GM23248 (cell line): ENCODE data around the gene MRPL10. TPM values are rescaled to one million over a fixed set of nuclear protein-coding genes. Genes with fewer than 3 reads are reported as not detected.

Experiments used
- DNase-seq: peaks from one replicate; pipeline ENCODE4 v3.0.0-alpha.2; 2015
- H2AFZ ChIP-seq: fragments of 200-600 bp; sonication (generic); 2 replicates; pipeline ENCODE4 v1.6.1; 2016; ENCODE audit warnings: antibody characterized with exemption
- H3F3A ChIP-seq: fragments of 200-600 bp; sonication (generic); 2 replicates; pipeline ENCODE4 v1.6.1; 2016; ENCODE audit warnings: mild to moderate bottlenecking, antibody characterized with exemption, mixed run types; ENCODE audit not compliant: insufficient read depth
- H3K27ac ChIP-seq: fragments of 200-600 bp; sonication (generic); 2 replicates; pipeline ENCODE4 v1.5.1; 2016; ENCODE audit warnings: mild to moderate bottlenecking
- H3K27me3 ChIP-seq: fragments of 200-600 bp; sonication (generic); replicated peaks from 2 replicates; pipeline ENCODE4 v1.6.1; 2016; ENCODE audit warnings: mild to moderate bottlenecking; ENCODE audit not compliant: insufficient read depth
- H3K36me3 ChIP-seq: fragments of 200-600 bp; sonication (generic); 2 replicates; pipeline ENCODE4 v1.6.1; 2016; ENCODE audit warnings: low read depth, mild to moderate bottlenecking
- H3K4me1 ChIP-seq: fragments of 200-600 bp; sonication (generic); 2 replicates; pipeline ENCODE4 v1.6.1; 2016; ENCODE audit warnings: mild to moderate bottlenecking; ENCODE audit not compliant: insufficient read depth
- H3K4me2 ChIP-seq: fragments of 200-600 bp; sonication (generic); one replicate; pipeline ENCODE4 v1.6.1; 2016; ENCODE audit warnings: mild to moderate bottlenecking; ENCODE audit not compliant: unreplicated experiment
- H3K4me3 ChIP-seq: fragments of 200-600 bp; sonication (generic); 2 replicates; pipeline ENCODE4 v1.5.1; 2016; ENCODE audit warnings: mild to moderate bottlenecking
- H3K79me2 ChIP-seq: fragments of 200-600 bp; sonication (generic); 2 replicates; pipeline ENCODE4 v1.6.1; 2016; ENCODE audit warnings: mild to moderate bottlenecking; ENCODE audit not compliant: insufficient read depth
- H3K9ac ChIP-seq: fragments of 200-600 bp; sonication (generic); 2 replicates; pipeline ENCODE4 v1.6.1; 2016; ENCODE audit warnings: mild to moderate bottlenecking
- H3K9me2 ChIP-seq: fragments of 200-600 bp; sonication (generic); 2 replicates; pipeline ENCODE4 v1.6.1; 2016; ENCODE audit warnings: mixed run types, mild to moderate bottlenecking, moderate library complexity; ENCODE audit not compliant: insufficient read depth
- H3K9me3 ChIP-seq: fragments of 200-600 bp; sonication (generic); one replicate; pipeline ENCODE4 v1.6.1; 2017; ENCODE audit warnings: low read depth
- H4K20me1 ChIP-seq: fragments of 200-600 bp; sonication (generic); 2 replicates; pipeline ENCODE4 v1.6.0; 2016; ENCODE audit not compliant: insufficient read depth
- EZH2 ChIP-seq: fragments of 200-600 bp; sonication (generic); IDR thresholded peaks from 2 replicates; pipeline ENCODE4 v1.6.1; 2018; ENCODE audit warnings: antibody characterized with exemption, mild to moderate bottlenecking; ENCODE audit not compliant: insufficient read depth, poor library complexity, severe bottlenecking
- EZH2phosphoT487 ChIP-seq: fragments of 200-600 bp; sonication (generic); IDR thresholded peaks from 2 replicates; pipeline ENCODE4 v1.6.1; 2018; ENCODE audit warnings: antibody characterized with exemption, moderate library complexity, mild to moderate bottlenecking, low read depth; ENCODE audit not compliant: insufficient read depth
- WGBS, 2 experiments: methylation state at CpG; one replicate each; pipeline ENCODE4 v1.1.6; 2015 to 2017; ENCODE audit warnings: low lambda C conversion rate in 2 of 2, low coverage in 1 of 2; ENCODE audit errors: missing lambda C conversion rate in 2 of 2; 5-methylcytosine and 5-hydroxymethylcytosine counted together
- in situ Hi-C: fragments of 300-500 bp; cut with MboI; formaldehyde crosslinking; loops from 2 replicates; pipeline ENCODE4 v1.15.0; 2020
- polyA plus RNA-seq: library from polyadenylated mRNA; unstranded; fragments of >200 nt; fragmentation: Nextera tagmentation; extraction: Ambion mirVana; gene quantifications from 2 replicates; pipeline ENCODE4 v1.2.1, GENCODE V29; 2016
- total RNA-seq: library from RNA; depleted of rRNA; stranded (reverse); fragments of >200 nt; shearing (Covaris generic); gene quantifications from 2 replicates; pipeline ENCODE4 v1.2.3, GENCODE V29; 2014

Gene MRPL10
- total and polyA plus RNA-seq, 2 experiments from 2014 or later = 30.6 to 37.3 TPM

DNA sequence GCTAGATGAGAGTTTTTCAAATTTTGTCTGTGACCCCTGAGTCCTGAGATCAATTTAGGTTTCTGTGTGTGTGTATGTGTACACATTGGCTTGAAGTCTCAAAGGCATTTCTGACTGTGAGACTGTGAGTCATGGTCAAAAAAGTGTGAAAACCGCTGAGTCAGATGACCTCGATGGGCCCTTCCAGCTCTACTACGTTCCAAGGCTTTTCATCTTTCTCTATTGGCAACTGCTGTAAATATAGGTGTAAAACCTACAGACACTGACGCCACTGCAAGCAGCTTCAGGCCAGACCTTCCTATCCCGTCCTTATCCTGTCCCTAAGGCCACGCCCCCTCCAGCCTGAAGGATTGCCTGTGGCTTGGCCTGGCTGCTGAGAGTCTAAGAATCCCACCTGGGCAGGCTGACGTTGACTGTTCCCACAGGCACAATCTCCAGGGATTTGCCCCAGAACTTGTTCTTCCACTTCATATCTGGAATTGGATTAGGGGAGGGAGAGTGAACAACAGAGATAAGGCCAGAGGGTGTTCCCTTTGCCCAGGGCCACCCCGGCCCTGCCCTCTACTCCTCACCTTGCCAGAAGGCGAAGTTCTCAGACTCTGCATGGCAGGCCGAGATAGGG, 21.0 kb downstream of the MRPL10 start:
- H3F3A ChIP-seq = peaks cover 14% of the 10 kb centered on the region; the same call in 1 of the 2 replicates
- H3K9me3 ChIP-seq = no peaks in the 10 kb centered on the region
- H3K27me3 ChIP-seq = no peaks in the 10 kb centered on the region
- peak overlapping the region; percentile 7 for H3K4me2 ChIP-seq
- peaks cover 10% of the 10 kb centered on the region for H3K4me1 ChIP-seq
- TF ChIP-seq EZH2phosphoT487 (no peak), EZH2 (no peak)
- H3K27ac ChIP-seq = peak overlapping the region; percentile 41
- in situ Hi-C loops = no loop called here
- peak overlapping the region; percentile 18; the same call in 1 of the 2 replicates for H3K9ac ChIP-seq
- no peaks in the 10 kb centered on the region for H3K9me2 ChIP-seq
- DNase-seq = peak; percentile 94
- no peak overlapping the region for H3K4me3 ChIP-seq
- no peaks in the 10 kb centered on the region for H3K79me2 ChIP-seq
- no peak overlapping the region for H2AFZ ChIP-seq
- WGBS, 2 experiments = 43% methylated on average over 10 of the region's 10 CpGs
- no peaks in the 10 kb centered on the region for H4K20me1 ChIP-seq
- H3K36me3 ChIP-seq = no peaks in the 10 kb centered on the region

DNA sequence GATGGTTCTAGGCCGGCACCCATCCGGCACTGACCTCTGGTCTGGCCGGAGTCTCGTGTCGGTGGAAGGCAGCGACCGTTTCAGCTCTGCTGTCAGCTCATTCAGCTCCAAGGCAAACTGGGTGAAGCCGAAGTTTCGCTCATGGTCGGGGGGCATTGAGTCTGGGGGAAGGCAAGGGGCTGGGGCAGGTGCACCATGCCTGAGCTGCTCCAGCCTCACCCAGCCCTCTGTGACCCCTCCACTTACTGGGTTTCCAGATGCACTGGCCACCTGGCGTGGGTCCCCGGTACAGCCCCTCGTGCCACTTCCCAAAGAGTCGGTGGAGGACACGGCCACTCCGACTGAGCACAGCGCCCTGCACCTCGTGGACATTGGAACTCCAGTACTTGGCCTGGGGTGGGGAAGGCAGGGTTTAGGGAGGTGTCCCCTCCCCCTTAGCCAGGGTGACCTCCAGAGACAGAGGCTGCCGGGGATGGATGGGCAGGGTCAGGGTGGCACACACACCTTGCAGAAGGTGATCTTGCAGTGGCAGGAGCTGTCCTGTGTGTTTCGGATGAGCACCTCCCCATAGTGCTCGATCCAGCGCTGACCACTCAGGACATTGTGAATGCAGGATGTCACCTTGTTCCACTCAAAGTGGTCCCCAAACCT, 22.4 kb downstream of the MRPL10 start:
- Histone ChIP-seq H2AFZ (no peak overlapping the region), H3K36me3 (no peaks in the 10 kb centered on the region), H3K4me3 (no peak overlapping the region), H3K9ac (no peak overlapping the region), H3K4me1 (peaks cover 10% of the 10 kb centered on the region), H3K27ac (no peak overlapping the region), H3K4me2 (no peak overlapping the region), H3K9me2 (no peaks in the 10 kb centered on the region), H4K20me1 (no peaks in the 10 kb centered on the region), H3K9me3 (no peaks in the 10 kb centered on the region), H3K27me3 (no peaks in the 10 kb centered on the region; the same call in 1 of the 2 replicates), H3F3A (peaks cover 14% of the 10 kb centered on the region; the same call in 1 of the 2 replicates), H3K79me2 (no peaks in the 10 kb centered on the region)
- in situ Hi-C loops = no loop called here
- 96 to 97% methylated on average over 17 to 22 of the region's 22 CpGs for WGBS, 2 experiments
- no peak for DNase-seq
- TF ChIP-seq EZH2phosphoT487 (no peak), EZH2 (no peak)

DNA sequence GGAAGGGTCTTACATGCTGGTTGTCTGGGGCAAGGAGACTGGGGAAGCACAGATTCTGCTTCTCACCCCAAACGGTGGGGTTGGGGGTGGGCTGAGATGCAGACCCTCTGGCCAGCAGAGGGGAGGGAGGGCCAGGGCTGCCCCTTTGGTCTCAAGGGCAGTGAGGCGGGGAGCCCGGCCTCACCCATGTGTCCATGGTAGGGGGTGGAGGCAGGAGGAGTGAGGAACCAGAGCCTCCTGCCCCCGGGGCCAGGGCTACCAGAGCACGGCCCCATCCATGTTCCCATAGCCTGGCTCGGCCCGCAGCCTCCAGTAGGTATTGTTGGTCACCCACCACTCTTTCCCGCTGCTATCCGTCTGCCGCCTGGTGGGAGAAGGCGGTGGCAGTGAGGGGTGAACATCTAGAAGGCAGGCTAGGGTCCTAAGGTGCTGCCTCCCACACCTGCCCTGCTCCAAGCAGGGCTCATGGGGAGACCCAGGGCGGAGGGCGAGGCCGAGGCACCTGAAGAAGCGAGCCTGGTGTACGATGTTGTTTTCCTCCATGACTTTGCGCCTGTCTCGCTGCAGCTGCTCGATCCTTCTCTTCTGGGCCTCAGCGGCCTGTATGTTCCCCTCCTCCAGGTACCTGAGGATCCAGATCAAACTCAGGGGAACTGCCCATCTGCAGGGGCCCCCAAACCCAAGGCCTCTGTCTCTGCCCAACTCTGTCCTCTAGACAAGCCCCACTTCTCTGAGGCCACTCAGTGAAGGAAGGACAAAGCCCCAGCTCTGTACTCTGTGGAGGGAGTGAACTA, 23.1 kb downstream of the MRPL10 start:
- Histone ChIP-seq H3K9me3 (no peaks in the 10 kb centered on the region), H3K9me2 (no peaks in the 10 kb centered on the region), H4K20me1 (no peaks in the 10 kb centered on the region), H3K4me3 (no peak overlapping the region), H3K36me3 (no peaks in the 10 kb centered on the region), H3K9ac (no peak overlapping the region), H3K79me2 (no peaks in the 10 kb centered on the region), H3K27me3 (no peaks in the 10 kb centered on the region; the same call in 1 of the 2 replicates), H3K4me1 (peaks cover 10% of the 10 kb centered on the region), H3K4me2 (no peak overlapping the region), H2AFZ (no peak overlapping the region), H3F3A (peaks cover 14% of the 10 kb centered on the region; the same call in 1 of the 2 replicates), H3K27ac (no peak overlapping the region)
- TF ChIP-seq EZH2phosphoT487 (no peak), EZH2 (no peak)
- in situ Hi-C loops = no loop called here
- DNase-seq = no peak
- 93 to 94% methylated on average over 13 to 20 of the region's 20 CpGs for WGBS, 2 experiments

DNA sequence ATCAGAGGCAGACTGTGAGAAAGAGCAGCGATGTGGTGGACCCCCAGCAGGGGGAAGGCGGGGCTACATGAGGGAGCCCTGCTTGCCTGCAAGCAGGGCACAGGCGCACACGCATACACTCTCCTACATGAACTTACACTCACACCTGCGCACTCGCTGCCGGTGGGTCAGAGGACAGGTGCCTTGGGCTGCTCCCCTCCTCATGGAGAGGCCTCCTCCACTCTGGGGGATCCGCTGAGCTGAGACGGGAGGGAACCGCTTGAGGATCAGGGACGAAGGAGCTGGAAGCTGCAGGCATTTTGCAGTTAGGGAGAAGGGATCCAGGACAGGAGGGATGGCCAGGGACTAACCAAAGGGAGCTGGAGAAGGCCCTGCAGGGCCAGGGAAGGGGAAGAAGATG, 23.9 kb downstream of the MRPL10 start:
- Histone ChIP-seq H3K4me1 (peaks cover 10% of the 10 kb centered on the region), H3K79me2 (no peaks in the 10 kb centered on the region), H3K4me2 (no peak overlapping the region), H3K36me3 (no peaks in the 10 kb centered on the region), H3F3A (peaks cover 14% of the 10 kb centered on the region; the same call in 1 of the 2 replicates), H3K27me3 (no peaks in the 10 kb centered on the region; the same call in 1 of the 2 replicates), H3K27ac (no peak overlapping the region), H4K20me1 (no peaks in the 10 kb centered on the region), H3K9me3 (no peaks in the 10 kb centered on the region), H2AFZ (no peak overlapping the region), H3K4me3 (no peak overlapping the region), H3K9me2 (no peaks in the 10 kb centered on the region), H3K9ac (no peak overlapping the region)
- DNase-seq = no peak
- WGBS, 2 experiments = 95 to 96% methylated on average over 10 of the region's 11 CpGs
- no peak for TF ChIP-seq EZH2
- no peak for TF ChIP-seq EZH2phosphoT487
- in situ Hi-C loops = no loop called here
